SU-DHL-6 (cell line): ENCODE data around the gene MUC2.

ENCODE experiments used
- H2AFZ ChIP-seq: fragments of 200-600 bp; sonication (generic); 2 replicates; pipeline ENCODE4 v1.6.1; 2014; ENCODE audit warnings: low read depth, mild to moderate bottlenecking, moderate library complexity, mixed read lengths, antibody characterized with exemption, low read length; ENCODE audit not compliant: severe bottlenecking
- H3F3A ChIP-seq: fragments of 200-600 bp; shearing (Covaris generic); 2 replicates; pipeline ENCODE4 v1.6.0; 2016; ENCODE audit warnings: antibody characterized with exemption, mild to moderate bottlenecking; ENCODE audit not compliant: insufficient read depth
- H3K27ac ChIP-seq: fragments of 200-600 bp; sonication (generic); 2 replicates; pipeline ENCODE4 v1.5.1; 2016; ENCODE audit warnings: low read depth, mild to moderate bottlenecking, low read length, moderate library complexity, mixed read lengths
- H3K27me3 ChIP-seq: fragments of 200-600 bp; sonication (generic), shearing (Covaris generic); 2 replicates; pipeline ENCODE4 v1.6.0; 2014; ENCODE audit warnings: mild to moderate bottlenecking, low read length
- H3K36me3 ChIP-seq: fragments of 200-600 bp; sonication (generic); 2 replicates; pipeline ENCODE4 v1.6.1; 2014; ENCODE audit warnings: mild to moderate bottlenecking, low read length, mixed read lengths
- H3K4me2 ChIP-seq: fragments of 300-600, 200-600 bp; shearing (Covaris generic), sonication (generic); 2 replicates; pipeline ENCODE4 v1.6.0; 2014; ENCODE audit warnings: low read length, low read depth, mild to moderate bottlenecking; ENCODE audit not compliant: poor library complexity, severe bottlenecking
- H3K4me3 ChIP-seq: fragments of 200-600 bp; sonication (generic); 2 replicates; pipeline ENCODE4 v1.5.1; 2014; ENCODE audit warnings: antibody characterized with exemption, low read length, mild to moderate bottlenecking, mixed read lengths; ENCODE audit not compliant: insufficient read depth, poor library complexity, severe bottlenecking
- H3K79me2 ChIP-seq: fragments of 200-600 bp; sonication (generic); 2 replicates; pipeline ENCODE4 v1.6.1; 2014; ENCODE audit warnings: mild to moderate bottlenecking, low read length, moderate library complexity; ENCODE audit not compliant: insufficient read depth
- H3K9ac ChIP-seq: fragments of 200-600 bp; sonication (generic); 2 replicates; pipeline ENCODE4 v1.7.0; 2014; ENCODE audit warnings: mild to moderate bottlenecking, low read length
- H3K9me2 ChIP-seq: fragments of 200-600 bp; sonication (generic); replicated peaks from 2 replicates; pipeline ENCODE4 v1.6.1; 2014; ENCODE audit warnings: low read length; ENCODE audit not compliant: insufficient read depth
- H3K9me3 ChIP-seq: fragments of 200-600 bp; sonication (generic); 2 replicates; pipeline ENCODE4 v1.6.1; 2014; ENCODE audit warnings: low read length, mixed read lengths; ENCODE audit not compliant: insufficient read depth
- H4K20me1 ChIP-seq: fragments of 200-600 bp; sonication (generic); 2 replicates; pipeline ENCODE4 v1.6.1; 2014; ENCODE audit warnings: low read depth, mild to moderate bottlenecking, antibody characterized with exemption, low read length, moderate library complexity, mixed read lengths
- CTCF ChIP-seq: fragments of 200-600 bp; sonication (generic); IDR thresholded peaks from one replicate; pipeline ENCODE4 v1.5.1; 2017; ENCODE audit warnings: antibody characterized with exemption, mild to moderate bottlenecking, low read length, moderate library complexity; ENCODE audit not compliant: insufficient read depth, poor library complexity, severe bottlenecking
- EZH2phosphoT487 ChIP-seq: fragments of 200-600 bp; sonication (generic), shearing (Covaris generic); conservative IDR thresholded peaks from 2 replicates; pipeline ENCODE4 v1.6.1; 2018; ENCODE audit warnings: mild to moderate bottlenecking, antibody characterized with exemption, low read length, moderate library complexity, mixed read lengths

MUC2 gene

DNA sequence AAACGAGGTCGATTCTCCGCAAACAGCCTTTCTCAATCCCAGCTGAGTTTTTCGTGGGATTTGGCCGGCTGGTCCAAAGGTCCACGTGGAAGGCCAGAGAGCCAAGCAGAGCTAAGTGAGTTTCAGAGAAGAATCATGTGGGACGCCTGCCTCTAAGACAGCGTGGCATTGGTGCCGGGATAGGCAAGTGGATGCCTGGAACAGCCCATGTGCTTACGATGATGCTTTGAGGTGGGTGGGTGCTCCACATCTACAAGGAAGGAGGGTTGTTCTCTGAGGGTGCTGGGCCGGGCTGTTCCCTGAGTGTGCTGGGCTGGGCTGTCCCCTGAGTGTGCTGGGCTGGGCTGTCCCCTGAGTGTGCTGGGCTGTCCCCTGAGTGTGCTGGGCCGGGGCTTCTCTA is 41.4 kb downstream of the MUC2 start:
- H3K9me3 ChIP-seq, result no peaks in the 10 kb centered on the region
- no peaks in the 10 kb centered on the region for H3K9me2 ChIP-seq
- no peaks in the 10 kb centered on the region for H3F3A ChIP-seq
- H3K4me2 ChIP-seq, result no peak overlapping the region
- H4K20me1 ChIP-seq, result no peaks in the 10 kb centered on the region
- no peak overlapping the region for H3K4me3 ChIP-seq
- H3K36me3 ChIP-seq, result no peaks in the 10 kb centered on the region
- H3K27ac ChIP-seq, result no peak overlapping the region
- no peak overlapping the region for H3K9ac ChIP-seq
- H3K27me3 ChIP-seq, result no peaks in the 10 kb centered on the region
- H2AFZ ChIP-seq, result no peak overlapping the region
- no peaks in the 10 kb centered on the region for H3K79me2 ChIP-seq
- TF ChIP-seq EZH2phosphoT487 (no peak), CTCF (no peak)

DNA sequence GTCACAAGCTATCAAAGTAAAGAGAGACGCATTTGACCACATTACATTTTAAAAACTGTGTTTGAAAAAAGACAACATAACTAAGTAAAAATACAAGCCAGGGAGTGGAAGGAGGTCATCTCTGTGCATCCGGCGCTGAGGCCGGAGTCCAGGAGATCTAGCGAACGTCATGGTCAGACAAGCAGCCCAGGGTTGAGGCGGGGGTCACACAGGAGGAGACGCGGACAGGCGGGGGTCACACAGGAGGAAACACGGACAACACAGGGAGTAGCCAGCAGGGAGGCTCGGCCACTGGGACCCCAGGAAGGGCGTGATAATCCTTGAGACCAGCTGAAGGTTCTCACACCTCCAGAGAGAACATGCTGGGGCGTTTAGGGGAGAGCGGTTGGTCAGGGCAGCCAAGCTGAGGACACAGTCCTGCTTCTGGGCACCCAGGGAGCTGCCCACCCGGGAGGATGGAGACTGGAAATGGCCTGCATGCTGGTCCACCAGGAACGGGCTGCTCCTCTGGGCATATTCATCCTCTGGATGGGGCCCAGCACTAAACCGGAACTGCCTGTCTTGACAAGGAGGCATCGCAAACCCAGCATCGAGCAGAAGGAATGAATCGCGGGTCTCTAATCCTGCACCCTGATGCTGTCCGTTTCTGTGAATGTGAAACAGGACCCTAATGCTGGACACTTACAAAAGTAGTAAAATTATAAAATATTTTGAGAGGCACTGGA is 42.2 kb downstream of the MUC2 start:
- Histone ChIP-seq H3K27ac (no peak overlapping the region), H3K4me3 (no peak overlapping the region), H3K9ac (no peak overlapping the region), H3K9me3 (no peaks in the 10 kb centered on the region), H2AFZ (no peak overlapping the region), H3K9me2 (no peaks in the 10 kb centered on the region), H3K79me2 (no peaks in the 10 kb centered on the region), H3K36me3 (no peaks in the 10 kb centered on the region), H3F3A (no peaks in the 10 kb centered on the region), H3K27me3 (no peaks in the 10 kb centered on the region), H4K20me1 (no peaks in the 10 kb centered on the region), H3K4me2 (no peak overlapping the region)
- no peak for TF ChIP-seq CTCF
- TF ChIP-seq EZH2phosphoT487, result no peak

GRCh38 chr11:1117992-1118391 is 43.3 kb downstream of the MUC2 start:
- H3K9me3 ChIP-seq, result no peaks in the 10 kb centered on the region
- H3K79me2 ChIP-seq, result no peaks in the 10 kb centered on the region
- H3F3A ChIP-seq, result no peaks in the 10 kb centered on the region
- no peaks in the 10 kb centered on the region for H3K9me2 ChIP-seq
- no peak overlapping the region for H2AFZ ChIP-seq
- H3K9ac ChIP-seq, result no peak overlapping the region
- no peaks in the 10 kb centered on the region for H3K27me3 ChIP-seq
- no peak overlapping the region for H3K4me3 ChIP-seq
- H3K36me3 ChIP-seq, result no peaks in the 10 kb centered on the region
- no peak overlapping the region for H3K27ac ChIP-seq
- no peaks in the 10 kb centered on the region for H4K20me1 ChIP-seq
- TF ChIP-seq EZH2phosphoT487 (no peak), CTCF (no peak)
- no peak overlapping the region for H3K4me2 ChIP-seq
